GM23338 (cell line): ENCODE data around the gene PROB1. TPM values are rescaled to one million over a fixed set of nuclear protein-coding genes. Genes with fewer than 3 reads are reported as not detected.
"Not testable (repeated sequence)": the region's sequence is repeated elsewhere in the genome, so short reads cannot be mapped to it uniquely, and the experiment has no call there.

Experiments used
- ATAC-seq: fragments of 200-7000 bp; cut with Tn5 transposase; 3 replicates; pipeline ENCODE4 v1.9.1; 2020
- DNase-seq: peaks from one replicate; pipeline ENCODE4 v3.0.0-alpha.2; 2015; ENCODE audit warnings: low spot score
- H2AFZ ChIP-seq: fragments of 200-600 bp; sonication (generic); 2 replicates; pipeline ENCODE4 v1.8.0; 2016; ENCODE audit warnings: antibody characterized with exemption, mild to moderate bottlenecking, moderate library complexity
- H3F3A ChIP-seq: fragments of 200-600 bp; sonication (generic); replicated peaks from 2 replicates; pipeline ENCODE4 v1.8.0; 2017; ENCODE audit warnings: antibody characterized with exemption, mixed run types, low read depth
- H3K27ac ChIP-seq: fragments of 200-600 bp; sonication (generic); 2 replicates; pipeline ENCODE4 v1.6.1; 2016; ENCODE audit warnings: low read depth
- H3K27me3 ChIP-seq: fragments of 200-600 bp; sonication (generic); 2 replicates; pipeline ENCODE4 v1.8.0; 2016; ENCODE audit warnings: mild to moderate bottlenecking, mixed run types, moderate library complexity; ENCODE audit not compliant: insufficient read depth
- H3K36me3 ChIP-seq: fragments of 200-600 bp; sonication (generic); 2 replicates; pipeline ENCODE4 v1.8.0; 2016; ENCODE audit warnings: mild to moderate bottlenecking; ENCODE audit not compliant: insufficient read depth
- H3K4me1 ChIP-seq: fragments of 200-600 bp; sonication (generic); 2 replicates; pipeline ENCODE4 v1.8.0; 2016; ENCODE audit warnings: mild to moderate bottlenecking, moderate library complexity; ENCODE audit not compliant: insufficient read depth
- H3K4me2 ChIP-seq: fragments of 200-600 bp; sonication (generic); 2 replicates; pipeline ENCODE4 v1.7.1; 2017; ENCODE audit warnings: mixed run types
- H3K4me3 ChIP-seq: fragments of 200-600 bp; sonication (generic); 2 replicates; pipeline ENCODE4 v1.6.1; 2016; ENCODE audit warnings: mixed run types
- H3K79me2 ChIP-seq: fragments of 200-600 bp; sonication (generic); replicated peaks from 2 replicates; pipeline ENCODE4 v1.8.0; 2017; ENCODE audit warnings: mild to moderate bottlenecking; ENCODE audit not compliant: insufficient read depth
- H3K9me2 ChIP-seq: fragments of 200-600 bp; sonication (generic); 2 replicates; pipeline ENCODE4 v1.8.0; 2017; ENCODE audit not compliant: insufficient read depth
- H4K20me1 ChIP-seq: fragments of 200-600 bp; sonication (generic); replicated peaks from 2 replicates; pipeline ENCODE4 v1.8.0; 2017; ENCODE audit warnings: mild to moderate bottlenecking; ENCODE audit not compliant: insufficient read depth
- H3K27ac Mint-ChIP-seq: 2 replicates; pipeline ENCODE4 v1.8.0; 2020; ENCODE audit warnings: inconsistent platforms, mild to moderate bottlenecking, moderate library complexity, mixed read lengths
- H3K27me3 Mint-ChIP-seq: 3 replicates; pipeline ENCODE4 v1.8.0; 2022; ENCODE audit warnings: low read depth, mild to moderate bottlenecking, moderate library complexity, mixed read lengths, inconsistent platforms; ENCODE audit not compliant: insufficient read depth, poor library complexity
- H3K36me3 Mint-ChIP-seq: 3 replicates; pipeline ENCODE4 v1.8.0; 2021; ENCODE audit warnings: low read depth, mild to moderate bottlenecking, inconsistent platforms, moderate library complexity, mixed read lengths
- H3K4me1 Mint-ChIP-seq: 3 replicates; pipeline ENCODE4 v1.8.0; 2020; ENCODE audit warnings: mild to moderate bottlenecking, inconsistent platforms, mixed read lengths
- H3K4me3 Mint-ChIP-seq: 3 replicates; pipeline ENCODE4 v1.8.0; 2021; ENCODE audit warnings: moderate library complexity, mild to moderate bottlenecking, inconsistent platforms, mixed read lengths
- H3K9me3 Mint-ChIP-seq: 3 replicates; pipeline ENCODE4 v1.8.0; 2020; ENCODE audit warnings: moderate library complexity, mild to moderate bottlenecking, inconsistent platforms, mixed read lengths
- CREB1 ChIP-seq: fragments of 250-450 bp; sonication (Bioruptor Pico); IDR thresholded peaks from 2 replicates; pipeline ENCODE4 v1.5.0; 2020; ENCODE audit warnings: low read depth, mild to moderate bottlenecking, moderate library complexity
- EZH2 ChIP-seq: fragments of 200-600 bp; sonication (generic); IDR thresholded peaks from one replicate; pipeline ENCODE4 v1.8.0; 2017; ENCODE audit warnings: antibody characterized with exemption, mild to moderate bottlenecking, low read depth; ENCODE audit not compliant: unreplicated experiment
- EZH2phosphoT487 ChIP-seq: fragments of 200-600 bp; sonication (generic); IDR thresholded peaks from one replicate; pipeline ENCODE4 v1.8.1; 2018; ENCODE audit warnings: antibody characterized with exemption; ENCODE audit not compliant: unreplicated experiment
- JUNB ChIP-seq: IDR thresholded peaks from one replicate; pipeline ENCODE4 v1.6.1; 2016; ENCODE audit warnings: antibody characterized with exemption; ENCODE audit not compliant: unreplicated experiment
- NANOG ChIP-seq: IDR thresholded peaks from 2 replicates; pipeline ENCODE4 v1.6.1; 2016; ENCODE audit warnings: antibody characterized with exemption, borderline replicate concordance
- POLR2AphosphoS5 ChIP-seq: IDR thresholded peaks from 2 replicates; pipeline ENCODE4 v1.6.1; 2016; ENCODE audit warnings: antibody characterized with exemption, low read depth
- STAT1 ChIP-seq: IDR thresholded peaks from one replicate; pipeline ENCODE4 v1.6.1; 2016; ENCODE audit warnings: antibody characterized with exemption; ENCODE audit not compliant: unreplicated experiment
- ZNF114 ChIP-seq: fragments of 250-450 bp; sonication (Bioruptor Pico); IDR thresholded peaks from 2 replicates; pipeline ENCODE4 v1.5.0; 2020; ENCODE audit warnings: mild to moderate bottlenecking, moderate library complexity
- ZNF331 ChIP-seq: fragments of 250-450 bp; sonication (Bioruptor Pico); IDR thresholded peaks from 2 replicates; pipeline ENCODE4 v1.5.0; 2020; ENCODE audit warnings: low read depth, mild to moderate bottlenecking, moderate library complexity
- polyA plus RNA-seq: library from polyadenylated mRNA; unstranded; fragments of >200 nt; fragmentation: Nextera tagmentation; extraction: Ambion mirVana; gene quantifications from 2 replicates; pipeline ENCODE4 v1.2.1, GENCODE V29; 2016
- total RNA-seq: library from RNA; depleted of rRNA; stranded (reverse); fragments of >200 nt; shearing (Covaris generic); gene quantifications from 2 replicates; pipeline ENCODE4 v1.2.3, GENCODE V29; 2014
- TF ChIP-seq, protein P1 (sequence below): fragments of 250-450 bp; sonication (Bioruptor Pico); IDR thresholded peaks from 2 replicates; pipeline ENCODE4 v1.5.0; 2020; ENCODE audit warnings: mild to moderate bottlenecking, moderate library complexity
- TF ChIP-seq, protein P2 (sequence below): IDR thresholded peaks from one replicate; pipeline ENCODE4 v1.6.1; 2018; ENCODE audit warnings: antibody characterized with exemption; ENCODE audit not compliant: unreplicated experiment
- TF ChIP-seq, protein P3 (sequence below), 2 experiments: fragments of 200-600 bp in 1 of 2; sonication (generic) in 1 of 2; conservative IDR thresholded peaks; 2 replicates each; pipeline versions ENCODE4 v1.5.1 to v1.6.1; 2016 to 2017; ENCODE audit warnings: antibody characterized with exemption in 2 of 2, low read depth in 2 of 2, mild to moderate bottlenecking in 2 of 2, moderate library complexity in 1 of 2

The PROB1 gene
- total and polyA plus RNA-seq, 2 experiments from 2014 or later = 0.73 to 2.7 TPM

DNA sequence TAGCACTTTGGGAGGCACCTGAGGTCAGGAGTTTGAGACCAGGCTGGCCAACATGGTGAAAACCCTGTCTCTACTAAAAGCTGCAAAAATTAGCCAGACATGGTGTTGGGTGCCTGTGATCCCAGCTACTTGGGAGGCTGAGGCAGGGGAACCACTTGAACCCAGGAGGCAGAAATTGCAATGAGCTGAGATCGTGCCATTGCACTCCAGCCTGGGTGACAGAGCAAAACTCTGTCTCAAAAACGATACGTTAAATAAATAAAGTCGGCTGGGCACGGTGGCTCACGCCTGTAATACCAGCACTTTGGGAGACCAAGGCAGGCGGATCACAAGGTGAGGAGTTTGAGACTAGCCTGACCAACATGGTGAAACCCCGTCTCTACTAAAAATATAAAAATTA lies 39.0 kb downstream of the PROB1 start:
- not testable (repeated sequence) for H3K27ac Mint-ChIP-seq, H3K9me3 Mint-ChIP-seq, H3K9me2 ChIP-seq, H2AFZ ChIP-seq, DNase-seq, H3K27me3 ChIP-seq, ATAC-seq, H3K36me3 ChIP-seq, H3K27me3 Mint-ChIP-seq, H3K4me1 Mint-ChIP-seq, H3K4me1 ChIP-seq, H3K4me3 Mint-ChIP-seq, H3K4me3 ChIP-seq, H3K4me2 ChIP-seq, H3F3A ChIP-seq
- peaks cover 89% of the 10 kb centered on the region for H4K20me1 ChIP-seq
- peaks cover 21% of the 10 kb centered on the region; the same call in 2 of the 3 replicates for H3K36me3 Mint-ChIP-seq
- peak overlapping the region; percentile 57; the same call in 1 of the 2 replicates for H3K27ac ChIP-seq
- peaks cover 100% of the 10 kb centered on the region for H3K79me2 ChIP-seq

DNA sequence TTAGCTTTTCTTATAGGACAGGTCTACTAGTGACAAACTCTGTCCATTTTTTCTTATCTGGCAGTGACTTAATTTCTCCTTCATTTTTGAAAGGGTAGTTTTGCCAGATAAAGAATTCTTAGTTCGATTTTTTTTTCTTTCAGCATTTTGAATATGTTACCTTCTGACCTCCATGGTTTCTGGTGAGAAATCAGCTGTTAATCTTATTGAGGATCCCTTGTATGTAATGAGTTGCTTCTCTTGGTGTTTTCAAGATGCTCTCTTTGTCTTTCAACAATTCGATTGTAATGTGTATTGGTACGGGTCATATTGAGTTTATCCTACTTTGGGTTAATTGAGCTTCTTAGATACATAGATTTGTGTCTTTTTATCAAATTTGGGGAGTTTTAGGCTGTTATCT lies 40.7 kb downstream of the PROB1 start:
- H3K36me3 ChIP-seq = no peaks in the 10 kb centered on the region; the same call in 1 of the 2 replicates
- no peaks in the 10 kb centered on the region for H3K9me3 Mint-ChIP-seq
- no peak overlapping the region for H3K4me2 ChIP-seq
- no peak overlapping the region for H3K4me3 Mint-ChIP-seq
- H3F3A ChIP-seq = 0 out of 2 replicates have a peak, but pooled peaks cover 4% of the 10 kb centered on the region
- no peak overlapping the region for H2AFZ ChIP-seq
- 0 out of 2 replicates have a peak overlapping the region, but pooled peaks have one; percentile 48 for H3K27ac ChIP-seq
- no peak for DNase-seq
- peaks cover 19% of the 10 kb centered on the region; the same call in 2 of the 3 replicates for H3K36me3 Mint-ChIP-seq
- peaks cover 100% of the 10 kb centered on the region for H3K79me2 ChIP-seq
- no peak for ATAC-seq
- peaks cover 85% of the 10 kb centered on the region for H4K20me1 ChIP-seq
- H3K27me3 Mint-ChIP-seq = peaks cover 1% of the 10 kb centered on the region
- H3K9me2 ChIP-seq = no peaks in the 10 kb centered on the region
- H3K4me3 ChIP-seq = no peak overlapping the region
- H3K4me1 Mint-ChIP-seq = no peaks in the 10 kb centered on the region
- H3K27ac Mint-ChIP-seq = no peak overlapping the region
- no peaks in the 10 kb centered on the region for H3K4me1 ChIP-seq
- H3K27me3 ChIP-seq = no peaks in the 10 kb centered on the region
- TF ChIP-seq ZNF114 = no peak
- no peak for TF ChIP-seq EZH2
- TF ChIP-seq, protein P1, sequence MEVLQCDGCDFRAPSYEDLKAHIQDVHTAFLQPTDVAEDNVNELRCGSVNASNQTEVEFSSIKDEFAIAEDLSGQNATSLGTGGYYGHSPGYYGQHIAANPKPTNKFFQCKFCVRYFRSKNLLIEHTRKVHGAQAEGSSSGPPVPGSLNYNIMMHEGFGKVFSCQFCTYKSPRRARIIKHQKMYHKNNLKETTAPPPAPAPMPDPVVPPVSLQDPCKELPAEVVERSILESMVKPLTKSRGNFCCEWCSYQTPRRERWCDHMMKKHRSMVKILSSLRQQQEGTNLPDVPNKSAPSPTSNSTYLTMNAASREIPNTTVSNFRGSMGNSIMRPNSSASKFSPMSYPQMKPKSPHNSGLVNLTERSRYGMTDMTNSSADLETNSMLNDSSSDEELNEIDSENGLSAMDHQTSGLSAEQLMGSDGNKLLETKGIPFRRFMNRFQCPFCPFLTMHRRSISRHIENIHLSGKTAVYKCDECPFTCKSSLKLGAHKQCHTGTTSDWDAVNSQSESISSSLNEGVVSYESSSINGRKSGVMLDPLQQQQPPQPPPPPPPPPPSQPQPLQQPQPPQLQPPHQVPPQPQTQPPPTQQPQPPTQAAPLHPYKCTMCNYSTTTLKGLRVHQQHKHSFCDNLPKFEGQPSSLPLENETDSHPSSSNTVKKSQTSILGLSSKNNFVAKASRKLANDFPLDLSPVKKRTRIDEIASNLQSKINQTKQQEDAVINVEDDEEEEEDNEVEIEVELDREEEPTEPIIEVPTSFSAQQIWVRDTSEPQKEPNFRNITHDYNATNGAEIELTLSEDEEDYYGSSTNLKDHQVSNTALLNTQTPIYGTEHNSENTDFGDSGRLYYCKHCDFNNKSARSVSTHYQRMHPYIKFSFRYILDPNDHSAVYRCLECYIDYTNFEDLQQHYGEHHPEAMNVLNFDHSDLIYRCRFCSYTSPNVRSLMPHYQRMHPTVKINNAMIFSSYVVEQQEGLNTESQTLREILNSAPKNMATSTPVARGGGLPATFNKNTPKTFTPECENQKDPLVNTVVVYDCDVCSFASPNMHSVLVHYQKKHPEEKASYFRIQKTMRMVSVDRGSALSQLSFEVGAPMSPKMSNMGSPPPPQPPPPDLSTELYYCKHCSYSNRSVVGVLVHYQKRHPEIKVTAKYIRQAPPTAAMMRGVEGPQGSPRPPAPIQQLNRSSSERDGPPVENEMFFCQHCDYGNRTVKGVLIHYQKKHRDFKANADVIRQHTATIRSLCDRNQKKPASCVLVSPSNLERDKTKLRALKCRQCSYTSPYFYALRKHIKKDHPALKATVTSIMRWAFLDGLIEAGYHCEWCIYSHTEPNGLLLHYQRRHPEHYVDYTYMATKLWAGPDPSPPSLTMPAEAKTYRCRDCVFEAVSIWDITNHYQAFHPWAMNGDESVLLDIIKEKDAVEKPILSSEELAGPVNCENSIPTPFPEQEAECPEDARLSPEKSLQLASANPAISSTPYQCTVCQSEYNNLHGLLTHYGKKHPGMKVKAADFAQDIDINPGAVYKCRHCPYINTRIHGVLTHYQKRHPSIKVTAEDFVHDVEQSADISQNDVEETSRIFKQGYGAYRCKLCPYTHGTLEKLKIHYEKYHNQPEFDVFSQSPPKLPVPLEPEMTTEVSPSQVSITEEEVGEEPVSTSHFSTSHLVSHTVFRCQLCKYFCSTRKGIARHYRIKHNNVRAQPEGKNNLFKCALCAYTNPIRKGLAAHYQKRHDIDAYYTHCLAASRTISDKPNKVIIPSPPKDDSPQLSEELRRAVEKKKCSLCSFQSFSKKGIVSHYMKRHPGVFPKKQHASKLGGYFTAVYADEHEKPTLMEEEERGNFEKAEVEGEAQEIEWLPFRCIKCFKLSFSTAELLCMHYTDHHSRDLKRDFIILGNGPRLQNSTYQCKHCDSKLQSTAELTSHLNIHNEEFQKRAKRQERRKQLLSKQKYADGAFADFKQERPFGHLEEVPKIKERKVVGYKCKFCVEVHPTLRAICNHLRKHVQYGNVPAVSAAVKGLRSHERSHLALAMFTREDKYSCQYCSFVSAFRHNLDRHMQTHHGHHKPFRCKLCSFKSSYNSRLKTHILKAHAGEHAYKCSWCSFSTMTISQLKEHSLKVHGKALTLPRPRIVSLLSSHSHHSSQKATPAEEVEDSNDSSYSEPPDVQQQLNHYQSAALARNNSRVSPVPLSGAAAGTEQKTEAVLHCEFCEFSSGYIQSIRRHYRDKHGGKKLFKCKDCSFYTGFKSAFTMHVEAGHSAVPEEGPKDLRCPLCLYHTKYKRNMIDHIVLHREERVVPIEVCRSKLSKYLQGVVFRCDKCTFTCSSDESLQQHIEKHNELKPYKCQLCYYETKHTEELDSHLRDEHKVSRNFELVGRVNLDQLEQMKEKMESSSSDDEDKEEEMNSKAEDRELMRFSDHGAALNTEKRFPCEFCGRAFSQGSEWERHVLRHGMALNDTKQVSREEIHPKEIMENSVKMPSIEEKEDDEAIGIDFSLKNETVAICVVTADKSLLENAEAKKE (CRISPR knock-in tag) = no peak
- no peak for TF ChIP-seq STAT1
- TF ChIP-seq JUNB = no peak
- TF ChIP-seq ZNF331 (CRISPR knock-in tag) = no peak
- no peak for TF ChIP-seq NANOG
- TF ChIP-seq CREB1 = no peak
- no peak for TF ChIP-seq EZH2phosphoT487
- TF ChIP-seq POLR2AphosphoS5 = no peak
- TF ChIP-seq, protein P2, sequence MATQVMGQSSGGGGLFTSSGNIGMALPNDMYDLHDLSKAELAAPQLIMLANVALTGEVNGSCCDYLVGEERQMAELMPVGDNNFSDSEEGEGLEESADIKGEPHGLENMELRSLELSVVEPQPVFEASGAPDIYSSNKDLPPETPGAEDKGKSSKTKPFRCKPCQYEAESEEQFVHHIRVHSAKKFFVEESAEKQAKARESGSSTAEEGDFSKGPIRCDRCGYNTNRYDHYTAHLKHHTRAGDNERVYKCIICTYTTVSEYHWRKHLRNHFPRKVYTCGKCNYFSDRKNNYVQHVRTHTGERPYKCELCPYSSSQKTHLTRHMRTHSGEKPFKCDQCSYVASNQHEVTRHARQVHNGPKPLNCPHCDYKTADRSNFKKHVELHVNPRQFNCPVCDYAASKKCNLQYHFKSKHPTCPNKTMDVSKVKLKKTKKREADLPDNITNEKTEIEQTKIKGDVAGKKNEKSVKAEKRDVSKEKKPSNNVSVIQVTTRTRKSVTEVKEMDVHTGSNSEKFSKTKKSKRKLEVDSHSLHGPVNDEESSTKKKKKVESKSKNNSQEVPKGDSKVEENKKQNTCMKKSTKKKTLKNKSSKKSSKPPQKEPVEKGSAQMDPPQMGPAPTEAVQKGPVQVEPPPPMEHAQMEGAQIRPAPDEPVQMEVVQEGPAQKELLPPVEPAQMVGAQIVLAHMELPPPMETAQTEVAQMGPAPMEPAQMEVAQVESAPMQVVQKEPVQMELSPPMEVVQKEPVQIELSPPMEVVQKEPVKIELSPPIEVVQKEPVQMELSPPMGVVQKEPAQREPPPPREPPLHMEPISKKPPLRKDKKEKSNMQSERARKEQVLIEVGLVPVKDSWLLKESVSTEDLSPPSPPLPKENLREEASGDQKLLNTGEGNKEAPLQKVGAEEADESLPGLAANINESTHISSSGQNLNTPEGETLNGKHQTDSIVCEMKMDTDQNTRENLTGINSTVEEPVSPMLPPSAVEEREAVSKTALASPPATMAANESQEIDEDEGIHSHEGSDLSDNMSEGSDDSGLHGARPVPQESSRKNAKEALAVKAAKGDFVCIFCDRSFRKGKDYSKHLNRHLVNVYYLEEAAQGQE = no peak
- TF ChIP-seq, protein P3, sequence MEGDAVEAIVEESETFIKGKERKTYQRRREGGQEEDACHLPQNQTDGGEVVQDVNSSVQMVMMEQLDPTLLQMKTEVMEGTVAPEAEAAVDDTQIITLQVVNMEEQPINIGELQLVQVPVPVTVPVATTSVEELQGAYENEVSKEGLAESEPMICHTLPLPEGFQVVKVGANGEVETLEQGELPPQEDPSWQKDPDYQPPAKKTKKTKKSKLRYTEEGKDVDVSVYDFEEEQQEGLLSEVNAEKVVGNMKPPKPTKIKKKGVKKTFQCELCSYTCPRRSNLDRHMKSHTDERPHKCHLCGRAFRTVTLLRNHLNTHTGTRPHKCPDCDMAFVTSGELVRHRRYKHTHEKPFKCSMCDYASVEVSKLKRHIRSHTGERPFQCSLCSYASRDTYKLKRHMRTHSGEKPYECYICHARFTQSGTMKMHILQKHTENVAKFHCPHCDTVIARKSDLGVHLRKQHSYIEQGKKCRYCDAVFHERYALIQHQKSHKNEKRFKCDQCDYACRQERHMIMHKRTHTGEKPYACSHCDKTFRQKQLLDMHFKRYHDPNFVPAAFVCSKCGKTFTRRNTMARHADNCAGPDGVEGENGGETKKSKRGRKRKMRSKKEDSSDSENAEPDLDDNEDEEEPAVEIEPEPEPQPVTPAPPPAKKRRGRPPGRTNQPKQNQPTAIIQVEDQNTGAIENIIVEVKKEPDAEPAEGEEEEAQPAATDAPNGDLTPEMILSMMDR (conservative IDR thresholded peaks at IDR 0.05; ENCODE audit: low read depth in 2 of 2) = no peak
